Stimulated activated CD4-positive, alpha-beta T cell treated with anti-CD3 and anti-CD28 coated beads, TNF-alpha, amount 100 ng/mL, for 48 hours (primary cell): ENCODE measurements around the gene BCL2L11.

ENCODE experiments used
- DNase-seq, 3 donors: peaks; one replicate each; pipeline ENCODE4 v3.0.0-alpha.2; 2020; ENCODE audit warnings: low read depth in 3 of 3

Gene BCL2L11

DNA sequence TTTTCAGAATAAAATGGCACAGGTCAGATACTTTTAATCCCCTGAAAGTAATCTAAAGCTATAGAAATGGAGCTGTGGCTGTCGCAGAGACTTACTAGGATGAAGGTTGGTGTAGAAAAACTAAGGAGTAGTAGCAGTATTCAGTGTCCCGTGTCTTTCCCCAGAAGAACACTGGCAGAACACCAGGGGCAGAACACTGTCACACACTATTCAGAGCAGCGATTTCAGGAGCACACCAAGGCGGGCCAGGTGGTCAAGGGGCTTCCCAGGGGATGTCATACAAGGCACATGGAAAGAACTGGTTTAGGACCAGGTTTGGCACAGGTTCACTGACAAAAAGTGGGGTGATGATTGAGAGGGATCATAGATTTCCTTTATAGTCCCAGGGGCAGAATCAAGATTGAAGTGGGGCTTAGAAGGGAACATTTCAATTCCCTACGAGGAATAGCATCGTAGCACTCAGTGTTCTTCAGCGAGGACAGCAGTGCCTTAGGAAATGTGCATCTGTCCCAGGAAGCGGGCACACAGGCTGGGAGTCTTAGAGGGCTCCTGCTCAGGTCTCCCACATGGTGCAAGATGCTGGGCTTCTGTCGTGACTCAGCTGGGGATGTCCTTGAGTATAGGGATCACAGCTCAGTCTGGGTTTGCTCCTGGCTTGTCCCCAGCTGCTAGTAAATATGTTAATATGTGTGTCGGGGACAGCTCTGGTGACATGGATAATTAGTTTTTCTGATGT lies 22.6 kb downstream of the BCL2L11 start:
- DNase-seq, result no peak

DNA sequence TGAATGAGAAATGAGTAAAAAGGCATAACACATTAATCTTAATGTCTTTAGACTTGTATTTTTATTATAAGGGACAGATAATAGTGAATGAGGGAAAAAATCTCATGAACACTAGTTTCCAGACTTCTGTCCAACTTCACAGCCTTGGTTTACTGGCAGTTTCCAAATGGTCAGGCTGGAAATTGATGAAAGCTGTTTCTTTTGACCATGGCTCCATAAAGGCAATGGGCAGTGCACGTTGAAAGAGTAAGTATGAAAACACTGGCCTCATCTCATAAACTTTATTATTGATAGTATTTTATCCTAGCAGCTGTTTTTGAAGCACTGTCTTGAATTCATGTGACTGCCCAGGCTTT lies 23.1 kb downstream of the BCL2L11 start:
- DNase-seq, result no peak

DNA sequence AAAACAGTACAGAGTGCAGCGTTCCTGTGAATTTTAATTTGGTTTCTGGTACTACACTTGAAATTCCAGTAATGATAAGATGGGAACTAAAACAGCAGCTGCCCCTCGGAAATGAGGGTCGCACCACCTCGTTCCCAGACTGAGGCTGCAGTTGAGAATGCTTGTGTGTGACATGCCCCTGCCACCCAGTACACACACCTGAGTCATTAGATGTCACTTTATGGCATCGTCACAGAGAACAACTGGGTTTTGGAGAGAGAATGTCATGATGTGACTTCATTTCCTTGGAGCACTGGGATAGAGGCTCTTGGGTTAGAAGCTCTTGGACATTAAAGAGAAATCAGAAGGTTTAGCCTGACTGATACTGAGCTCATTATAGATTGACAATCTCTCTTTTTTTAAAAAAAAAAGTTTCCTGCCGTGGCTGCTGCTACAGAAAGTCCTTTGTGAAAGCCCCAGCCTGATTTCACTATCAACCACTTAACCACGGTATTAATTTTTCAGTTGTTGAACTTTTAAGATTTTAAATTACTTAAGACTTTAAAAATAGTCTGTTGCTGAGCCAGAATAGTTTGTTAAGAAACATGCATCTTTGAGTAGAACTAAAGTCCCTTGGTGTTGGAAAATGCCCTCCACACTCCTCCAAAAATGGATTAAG lies 24.5 kb downstream of the BCL2L11 start:
- DNase-seq, result no peak

DNA sequence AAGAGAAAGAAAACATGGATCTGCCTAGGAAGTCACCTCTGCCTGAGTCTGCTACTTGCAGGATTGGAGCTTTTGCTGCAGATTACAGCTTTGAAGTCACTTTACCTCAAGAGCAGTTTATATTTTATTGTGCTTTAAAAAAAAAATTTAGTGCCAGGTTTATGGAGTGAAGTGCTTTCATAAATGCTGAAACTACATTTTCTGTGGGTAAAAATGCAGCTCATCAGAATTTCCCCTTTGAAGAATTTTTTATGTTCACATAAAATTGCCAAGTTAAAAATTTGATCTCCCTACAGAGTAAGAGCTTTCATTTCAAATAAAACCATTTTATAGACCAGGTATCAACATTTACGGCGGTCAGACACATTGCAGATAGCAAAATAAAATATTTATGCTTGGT lies 25.2 kb downstream of the BCL2L11 start:
- DNase-seq, result no peak

DNA sequence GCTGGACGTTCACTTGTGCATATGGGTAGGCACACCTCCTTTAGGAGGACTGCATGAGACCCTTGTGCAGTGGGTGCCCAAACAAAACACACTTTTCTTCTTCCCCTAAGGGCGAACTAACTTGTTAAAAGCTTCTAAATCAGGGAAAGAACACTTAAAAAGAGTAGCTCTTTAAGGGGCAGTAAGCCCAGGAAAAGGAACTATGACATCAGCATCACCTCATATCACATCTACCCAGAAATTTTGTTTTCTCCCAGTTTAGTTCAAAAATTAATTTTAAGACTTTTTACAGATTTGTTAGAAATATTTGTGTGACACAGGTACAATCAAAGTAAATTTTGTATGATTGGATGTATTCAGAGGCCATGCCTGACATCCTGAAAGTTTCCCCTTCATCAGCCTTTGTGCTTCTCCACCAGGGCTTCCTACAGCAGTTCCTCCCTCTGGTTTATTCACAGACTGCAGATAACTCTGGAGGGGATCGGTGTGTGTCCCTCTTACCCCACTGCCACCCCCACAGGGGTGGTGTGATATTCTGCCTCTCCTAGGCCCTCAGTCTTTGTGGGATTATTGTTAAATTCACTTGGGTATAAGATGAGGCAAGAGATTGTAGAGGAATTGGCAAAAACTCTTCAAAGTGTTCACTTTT lies 27.6 kb downstream of the BCL2L11 start:
- DNase-seq, result no peak

DNA sequence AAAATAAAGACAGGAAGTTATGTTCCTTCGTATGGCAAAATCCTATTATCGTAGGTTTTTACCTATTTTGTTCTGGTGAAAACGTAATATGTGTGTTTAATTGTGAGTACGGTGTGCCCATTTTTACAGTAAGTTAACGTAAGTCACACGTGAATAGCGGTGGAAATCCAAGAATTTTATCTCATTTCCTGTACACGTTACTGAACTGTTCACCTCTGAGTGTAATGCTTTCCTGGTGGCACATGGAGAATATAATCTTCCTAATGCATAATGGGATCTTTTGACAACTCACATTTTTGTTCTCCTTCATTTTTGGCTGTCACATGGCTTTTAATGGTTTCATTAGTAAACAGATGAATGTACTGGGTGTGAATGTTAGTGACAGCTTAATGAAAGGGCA lies 28.2 kb downstream of the BCL2L11 start:
- DNase-seq, result no peak

DNA sequence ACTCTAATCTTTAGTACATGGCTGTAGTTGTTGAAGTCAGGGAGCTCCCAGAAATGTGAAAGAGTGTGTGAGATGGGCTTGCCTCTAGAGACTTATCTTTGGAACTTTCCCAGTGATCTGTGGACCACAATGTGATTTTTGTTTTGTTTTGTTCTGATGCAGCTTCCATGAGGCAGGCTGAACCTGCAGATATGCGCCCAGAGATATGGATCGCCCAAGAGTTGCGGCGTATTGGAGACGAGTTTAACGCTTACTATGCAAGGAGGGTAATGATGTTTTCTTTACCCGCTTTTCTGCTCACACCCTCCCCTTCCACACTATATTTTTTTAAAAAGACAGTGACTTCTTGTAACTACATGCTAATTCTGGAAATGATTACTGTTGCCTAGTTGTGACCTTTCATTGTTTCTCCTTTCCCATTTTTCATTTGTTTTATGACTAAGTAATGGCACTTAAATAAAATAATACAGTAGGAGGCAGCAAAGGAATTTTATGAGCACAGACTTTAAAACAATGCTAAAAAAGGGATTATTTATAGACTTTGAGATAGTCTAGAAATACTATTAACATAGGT lies 29.3 kb downstream of the BCL2L11 start:
- no peak for DNase-seq

DNA sequence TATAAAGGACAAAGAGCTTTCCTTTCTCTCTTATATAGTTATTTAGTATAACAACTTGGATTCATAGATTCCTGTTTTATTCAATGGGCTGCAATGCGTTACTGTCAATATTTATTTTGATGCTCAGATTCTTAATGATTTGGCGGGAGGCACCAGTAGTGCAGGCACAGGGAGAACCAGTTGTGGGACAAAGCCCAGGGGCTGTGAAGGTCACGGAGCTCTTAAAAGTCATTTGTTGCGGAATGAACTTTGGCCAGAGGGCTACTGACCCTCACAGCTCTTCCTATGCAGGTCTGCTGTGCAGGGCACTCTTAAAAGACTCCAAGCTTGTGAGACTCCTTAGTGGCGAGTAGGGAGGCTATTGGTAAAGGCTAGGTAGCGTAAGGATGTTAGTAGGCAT lies 34.0 kb downstream of the BCL2L11 start:
- DNase-seq, result no peak

DNA sequence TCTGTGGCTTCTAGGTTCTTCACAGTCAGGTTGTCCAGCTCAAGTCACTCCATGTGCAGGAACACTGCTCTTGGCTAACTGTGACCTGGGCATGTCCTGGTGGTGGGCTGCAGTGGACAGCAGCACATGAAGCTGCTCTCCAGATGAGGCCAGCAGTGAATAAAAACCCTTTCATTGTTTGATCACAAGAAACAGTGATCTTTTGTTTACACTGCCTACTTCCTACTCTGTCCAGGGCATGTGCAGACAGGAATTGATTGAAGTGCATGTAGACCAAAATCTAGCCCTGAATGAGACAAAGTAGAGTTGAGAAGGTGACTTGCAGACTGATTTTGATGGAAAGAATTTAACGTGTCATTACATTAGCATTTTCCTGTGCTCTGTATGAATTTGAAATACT lies 34.9 kb downstream of the BCL2L11 start:
- DNase-seq, result no peak

DNA sequence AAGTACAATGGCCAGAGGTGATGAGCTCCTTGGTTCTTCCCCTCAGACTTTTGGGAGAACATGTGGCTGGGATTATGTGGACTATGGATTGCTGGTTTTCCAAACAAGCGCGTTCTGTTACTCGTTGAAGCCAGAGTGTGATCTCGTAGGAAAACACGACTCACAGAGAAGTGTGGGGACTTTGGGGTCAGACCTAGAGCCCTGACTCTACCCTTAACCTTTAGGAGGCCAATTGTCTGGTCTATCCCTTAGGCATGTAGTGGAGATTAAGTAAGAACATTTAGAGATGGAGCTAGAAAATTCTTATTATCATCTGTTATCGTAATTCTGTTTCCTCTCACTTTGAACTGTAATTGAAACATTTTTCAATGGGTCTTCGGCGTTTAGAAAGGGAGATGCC lies 35.8 kb downstream of the BCL2L11 start:
- no peak for DNase-seq

DNA sequence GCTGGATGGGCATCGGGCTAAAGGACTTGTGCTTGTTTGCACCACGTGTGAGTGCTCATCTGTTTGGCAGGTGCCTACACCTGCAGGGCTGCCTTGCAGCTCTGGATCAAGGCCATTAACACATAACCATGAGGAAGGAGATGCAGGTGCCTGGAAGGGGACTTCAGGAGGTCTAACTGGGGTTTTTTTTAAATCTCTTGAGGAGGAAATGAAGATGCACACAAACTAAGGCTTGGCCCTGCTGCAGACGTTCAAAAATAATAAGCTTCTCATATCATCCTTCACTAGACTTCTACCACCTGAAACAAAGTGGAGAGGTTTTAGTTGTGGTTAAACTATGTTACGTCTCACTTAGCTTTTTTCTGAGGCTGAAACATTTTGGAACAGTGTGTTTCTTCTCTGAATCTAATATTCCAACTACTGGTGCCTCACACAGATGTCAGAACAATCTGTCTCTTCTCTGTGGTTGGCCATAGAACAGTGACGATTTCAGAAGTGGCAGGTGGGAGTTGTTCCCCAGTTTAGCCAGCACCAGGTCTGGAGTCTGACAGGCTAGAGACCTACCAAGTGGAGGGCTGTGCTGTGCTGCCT lies 36.5 kb downstream of the BCL2L11 start:
- DNase-seq, result no peak

DNA sequence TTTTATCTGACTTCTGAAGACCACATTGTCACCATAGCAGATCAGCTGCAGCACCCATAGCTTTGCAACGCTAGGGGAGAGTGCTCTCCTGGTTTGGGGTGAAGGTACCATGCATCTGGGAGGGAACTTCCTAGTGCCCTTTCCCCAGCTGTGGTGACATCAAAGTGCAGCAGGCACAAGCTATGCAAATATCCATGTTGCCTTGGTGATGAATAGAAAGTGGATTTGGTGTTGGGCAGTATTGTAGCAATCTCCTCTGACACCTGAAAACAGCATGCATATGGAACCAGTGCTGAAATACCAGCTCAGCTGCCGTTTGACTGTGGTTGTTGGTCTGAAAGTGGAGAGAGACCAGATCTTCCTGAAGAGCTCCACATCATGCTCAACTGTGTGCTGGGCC lies 37.1 kb downstream of the BCL2L11 start:
- no peak for DNase-seq

DNA sequence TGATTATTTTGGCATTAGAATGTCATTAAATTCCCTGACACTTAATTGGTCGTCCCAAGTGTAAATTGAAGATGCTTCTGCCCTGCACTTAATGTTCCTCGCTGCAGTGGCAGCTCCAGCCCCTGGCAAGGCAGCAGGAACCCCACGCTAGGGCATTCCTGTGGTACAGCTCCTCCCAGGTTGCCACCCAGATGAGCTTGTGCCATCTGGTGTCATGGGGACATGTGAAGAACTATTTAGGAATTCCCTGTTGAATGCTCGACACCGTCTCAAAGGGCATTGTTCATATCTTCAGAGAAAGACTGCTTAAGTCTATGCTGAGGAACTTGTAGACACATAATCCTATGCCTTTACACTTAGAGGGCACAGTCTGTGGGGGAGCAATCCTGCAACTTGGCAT lies 38.9 kb downstream of the BCL2L11 start:
- no peak for DNase-seq

DNA sequence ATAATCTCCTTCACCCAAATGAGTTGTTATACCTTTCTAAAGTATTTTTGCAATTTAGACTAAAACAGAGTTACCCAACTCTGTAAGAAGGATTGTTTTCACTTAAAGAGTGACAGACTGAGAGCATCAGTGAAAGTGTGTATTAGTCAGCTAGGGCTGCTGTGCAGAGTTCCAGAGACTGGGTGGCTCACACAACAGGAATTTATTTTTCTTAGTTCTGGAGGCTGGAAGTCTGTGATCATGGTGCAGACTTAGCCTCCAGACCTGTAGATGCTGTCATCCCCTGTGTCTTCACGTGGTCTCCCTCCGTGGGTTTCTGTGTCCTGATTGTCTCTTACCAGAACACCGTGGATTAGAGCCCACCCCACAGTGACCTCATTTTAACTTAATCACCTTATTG lies 40.0 kb downstream of the BCL2L11 start:
- DNase-seq, result no peak

DNA sequence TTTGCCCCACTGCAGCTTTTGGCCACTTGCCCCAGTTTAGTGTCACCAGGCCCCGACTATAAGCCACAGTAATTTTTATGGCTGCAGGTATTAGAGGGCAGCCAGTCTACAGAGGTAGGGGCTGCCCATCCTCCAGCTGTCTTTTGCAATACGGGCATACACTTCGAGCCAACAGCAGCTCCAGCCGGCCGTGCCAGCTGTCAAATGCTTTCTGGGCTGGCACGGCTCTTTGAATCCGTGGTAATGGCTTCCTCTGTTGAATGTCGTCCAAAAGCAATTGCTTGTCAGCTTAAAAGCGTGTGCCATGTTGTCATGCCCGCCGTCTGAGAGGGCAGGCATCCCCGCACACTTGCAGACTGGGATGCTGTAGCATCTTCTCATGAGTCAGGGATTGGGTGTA lies 41.3 kb downstream of the BCL2L11 start:
- no peak for DNase-seq

DNA sequence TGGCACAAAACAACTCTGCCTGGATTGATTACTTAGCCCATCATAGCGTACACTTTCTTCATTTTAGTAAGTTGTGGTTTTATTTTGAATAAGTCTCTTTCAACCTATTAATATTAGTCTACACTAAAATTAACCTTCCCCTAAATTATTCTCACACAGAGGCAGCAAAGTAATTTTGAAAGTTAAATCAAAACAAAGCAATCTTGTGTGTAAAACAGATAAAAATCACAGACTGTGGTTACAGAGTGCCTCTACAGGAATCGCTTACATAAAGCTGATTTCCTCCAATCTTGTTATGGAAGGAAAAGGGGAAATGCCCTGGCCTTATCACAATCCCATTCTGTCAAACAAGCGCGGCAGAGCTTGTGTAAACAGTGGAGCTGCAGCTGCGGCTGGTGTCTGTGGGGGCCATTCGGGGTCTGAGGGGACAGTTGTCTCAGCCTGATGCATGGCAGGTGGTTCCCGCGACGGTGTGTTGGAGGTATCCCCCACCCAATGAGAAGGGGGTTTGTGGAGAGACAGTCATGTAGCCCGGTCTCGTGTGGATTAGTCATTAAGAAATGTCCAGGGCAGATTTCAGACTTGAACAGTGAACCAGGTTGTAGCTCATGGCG lies 42.1 kb downstream of the BCL2L11 start:
- DNase-seq, result no peak

DNA sequence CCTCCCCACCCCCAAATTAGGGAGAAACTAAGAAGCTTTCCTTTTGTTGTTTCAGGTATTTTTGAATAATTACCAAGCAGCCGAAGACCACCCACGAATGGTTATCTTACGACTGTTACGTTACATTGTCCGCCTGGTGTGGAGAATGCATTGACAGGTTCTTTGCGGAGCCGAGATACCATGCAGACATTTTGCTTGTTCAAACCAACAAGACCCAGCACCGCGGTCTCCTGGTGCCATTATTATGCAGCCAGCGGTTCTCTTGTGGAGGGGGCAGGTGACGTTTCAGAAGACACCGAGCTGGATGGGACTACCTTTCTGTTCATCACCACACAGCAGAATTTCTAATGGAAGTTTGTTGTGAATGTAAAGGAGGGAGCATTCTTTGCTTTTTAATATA lies 43.4 kb downstream of the BCL2L11 start:
- no peak for DNase-seq

DNA sequence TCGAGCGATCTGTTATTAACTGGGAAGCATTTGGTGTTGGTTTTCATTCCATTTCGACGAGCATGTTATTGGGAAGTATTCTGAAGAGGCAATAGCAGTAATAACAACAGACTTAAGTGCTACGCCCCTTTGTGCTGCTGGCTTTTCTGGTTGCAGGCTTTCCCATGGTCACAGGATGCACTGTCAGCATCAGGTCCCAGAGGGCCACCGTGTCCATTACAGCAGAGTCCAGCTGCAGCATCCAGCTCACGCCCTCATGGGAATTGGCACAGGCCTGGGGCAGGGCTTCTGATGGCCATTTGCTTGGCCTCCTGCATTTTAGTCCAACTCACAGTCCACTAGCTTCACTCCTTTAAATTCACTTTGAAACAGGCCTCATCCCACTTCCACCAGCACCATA lies 44.4 kb downstream of the BCL2L11 start:
- DNase-seq, result no peak

DNA sequence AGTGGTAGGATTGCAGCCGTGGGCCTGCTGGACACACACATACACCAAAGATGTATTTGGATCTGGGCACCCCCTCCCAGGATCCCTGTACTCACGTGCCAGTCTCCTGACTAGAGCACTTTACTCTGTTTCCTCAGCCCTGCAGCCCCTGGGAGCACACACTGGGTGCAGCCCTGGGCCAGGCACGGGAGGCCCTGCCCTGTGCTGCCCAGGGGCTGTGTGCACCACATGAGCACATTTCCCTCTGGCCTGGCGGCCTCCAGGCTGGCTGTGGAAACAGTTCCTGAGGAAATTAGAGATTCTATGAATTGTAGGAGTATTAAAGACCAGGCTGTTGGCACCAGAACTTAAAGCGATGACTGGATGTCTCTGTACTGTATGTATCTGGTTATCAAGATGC lies 45.4 kb downstream of the BCL2L11 start:
- no peak for DNase-seq

DNA sequence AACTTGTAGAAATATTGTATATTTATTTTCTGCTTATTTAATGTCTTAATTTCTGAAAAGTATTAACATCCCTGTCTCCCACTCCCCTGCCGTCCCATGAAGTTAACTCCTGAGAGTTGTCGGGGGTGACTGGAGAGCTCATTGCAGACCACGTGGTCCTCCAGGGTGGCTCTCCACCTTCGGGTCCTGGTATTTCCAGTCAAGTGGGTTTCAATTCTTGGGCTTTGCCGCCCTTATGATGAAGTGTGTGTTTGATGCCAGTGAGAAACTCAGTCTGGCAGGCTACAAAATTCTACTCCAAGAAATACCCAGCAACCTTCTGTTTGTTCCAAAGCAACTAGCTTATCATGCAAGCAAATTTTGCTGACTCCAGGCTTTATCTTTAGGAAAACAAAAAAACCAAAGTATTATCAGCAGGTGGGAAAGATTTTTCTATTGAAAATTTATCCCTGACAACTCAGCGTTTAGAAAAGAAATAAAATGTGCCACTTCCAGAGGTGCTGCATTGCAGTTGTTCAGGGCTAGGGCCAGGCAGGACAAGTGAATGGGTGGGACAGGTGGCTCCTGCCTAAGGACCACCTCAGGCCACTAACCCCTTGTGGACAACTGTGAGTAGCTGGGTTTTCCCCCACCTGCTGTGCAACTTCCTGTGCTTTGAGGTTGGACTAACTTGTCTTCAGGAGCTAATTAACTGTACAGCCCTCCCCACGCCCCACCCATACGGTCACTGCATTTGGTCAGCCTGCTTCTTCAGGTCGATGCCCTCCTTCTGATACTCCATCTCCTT lies 46.6 kb downstream of the BCL2L11 start:
- DNase-seq, result no peak

DNA sequence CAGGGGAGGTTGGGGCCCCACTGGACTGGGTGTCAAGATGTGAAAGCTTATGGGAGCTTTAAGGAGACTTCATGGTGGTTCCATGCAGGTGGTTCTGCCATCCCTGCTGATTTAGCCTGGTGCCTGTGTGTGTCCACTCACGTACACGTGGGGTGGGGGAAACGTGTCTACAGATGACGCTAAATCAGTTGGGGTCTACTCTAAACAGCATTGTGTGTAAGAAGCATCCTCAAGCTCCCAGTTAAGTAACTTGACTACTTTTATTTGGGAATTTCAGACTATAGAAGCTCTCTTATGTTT lies 47.1 kb downstream of the BCL2L11 start:
- DNase-seq, result no peak
